Muscle of leg (tissue), 11 donors: ENCODE measurements around the gene NFIC. TPM values are rescaled to one million over a fixed set of nuclear protein-coding genes. Genes with fewer than 3 reads are reported as not detected.
A peak's percentile ranks its signal among the peaks of the same experiment; 100 is the strongest.
"Not testable (repeated sequence)": the region's sequence is repeated elsewhere in the genome, so short reads cannot be mapped to it uniquely, and the experiment has no call there.

ENCODE experiments used
- DNase-seq: peaks from one replicate; pipeline ENCODE4 v3.0.0; 2013
- H3K27ac ChIP-seq: one replicate; pipeline ENCODE4 v1.5.1; 2013; ENCODE audit warnings: mild to moderate bottlenecking, low read length, control low read depth
- H3K27me3 ChIP-seq: one replicate; pipeline ENCODE4 v1.6.1; 2013; ENCODE audit warnings: low read length; ENCODE audit not compliant: control insufficient read depth, insufficient read depth
- H3K36me3 ChIP-seq: one replicate; pipeline ENCODE4 v1.6.1; 2013; ENCODE audit warnings: low read length; ENCODE audit not compliant: control insufficient read depth, insufficient read depth
- H3K4me1 ChIP-seq: one replicate; pipeline ENCODE4 v1.6.1; 2013; ENCODE audit warnings: low read length; ENCODE audit not compliant: control insufficient read depth, insufficient read depth
- H3K4me3 ChIP-seq: one replicate; pipeline ENCODE4 v1.5.1; 2013; ENCODE audit warnings: low read length, control low read depth
- H3K9me3 ChIP-seq: replicated peaks from 2 replicates; pipeline ENCODE4 v1.6.1; 2013; ENCODE audit warnings: low read depth, low read length; ENCODE audit not compliant: control insufficient read depth
- WGBS: methylation state at CpG from one replicate; pipeline ENCODE4 v1.1.5; 2013; ENCODE audit warnings: missing lambda C conversion rate; ENCODE audit not compliant: insufficient coverage; 5-methylcytosine and 5-hydroxymethylcytosine counted together
- polyA plus RNA-seq, 8 donors: library from polyadenylated mRNA; unstranded; fragments of 120-200 nt; gene quantifications; one replicate each; pipeline versions ENCODE4 v1.2.1 to v1.2.3, GENCODE V29; 2013; ENCODE audit warnings: inconsistent platforms in 1 of 8, low replicate concordance in 1 of 8; ENCODE audit not compliant: insufficient read length in 8 of 8, insufficient read depth in 1 of 8
- total RNA-seq: library from RNA; stranded (reverse); fragments of 120-200 nt; gene quantifications from one replicate; pipeline ENCODE4 v1.2.4, GENCODE V29; 2013

NFIC gene
- total and polyA plus RNA-seq, 9 donors: 18.4 to 54.5 (median 47.0) TPM

GRCh38 chr19:3398114-3398899 is 31.9 kb downstream of the NFIC start:
- 44% methylated on average over 19 of the region's 31 CpGs for WGBS
- H3K4me1 ChIP-seq: peaks cover 27% of the 10 kb centered on the region
- H3K27me3 ChIP-seq: no peaks in the 10 kb centered on the region
- peak; percentile 80 for DNase-seq
- peaks cover 19% of the 10 kb centered on the region for H3K36me3 ChIP-seq
- H3K4me3 ChIP-seq: no peak overlapping the region
- peak overlapping the region; percentile 63 for H3K27ac ChIP-seq
- no peaks in the 10 kb centered on the region for H3K9me3 ChIP-seq

GRCh38 chr19:3398900-3399278 is 32.5 kb downstream of the NFIC start:
- no peaks in the 10 kb centered on the region for H3K27me3 ChIP-seq
- WGBS: 100% methylated on average over 2 of the region's 10 CpGs
- no peak for DNase-seq
- peaks cover 19% of the 10 kb centered on the region for H3K36me3 ChIP-seq
- peak overlapping the region; percentile 63 for H3K27ac ChIP-seq
- H3K4me1 ChIP-seq: peaks cover 31% of the 10 kb centered on the region
- no peak overlapping the region for H3K4me3 ChIP-seq
- no peaks in the 10 kb centered on the region for H3K9me3 ChIP-seq

- H3K27ac ChIP-seq: peak overlapping the region; percentile 9
- not testable (repeated sequence) for DNase-seq, H3K4me3 ChIP-seq, H3K27me3 ChIP-seq, H3K9me3 ChIP-seq
- peaks cover 35% of the 10 kb centered on the region for H3K4me1 ChIP-seq
- peaks cover 19% of the 10 kb centered on the region for H3K36me3 ChIP-seq
- 77% methylated on average over 3 of the region's 7 CpGs for WGBS
Measured at GRCh38 chr19:3399311-3399710, 32.9 kb downstream of the NFIC start.

- 88% methylated on average over 15 of the region's 18 CpGs for WGBS
Measured at GRCh38 chr19:3401004-3401768, 34.8 kb downstream of the NFIC start.

GRCh38 chr19:3402631-3403443 is 36.5 kb downstream of the NFIC start:
- Histone ChIP-seq H3K4me1 (peaks cover 43% of the 10 kb centered on the region), H3K9me3 (no peaks in the 10 kb centered on the region), H3K4me3 (no peak overlapping the region), H3K27me3 (no peaks in the 10 kb centered on the region), H3K27ac (peak overlapping the region; percentile 96), H3K36me3 (peaks cover 12% of the 10 kb centered on the region)
- no peak for DNase-seq
- 76% methylated on average over 8 of the region's 10 CpGs for WGBS

More at GRCh38 chr19:3401004-3401768, 34.8 kb downstream of the NFIC start:
- Histone ChIP-seq H3K27ac (no peak overlapping the region), H3K36me3 (peaks cover 13% of the 10 kb centered on the region), H3K9me3 (no peaks in the 10 kb centered on the region), H3K4me1 (peaks cover 46% of the 10 kb centered on the region), H3K27me3 (no peaks in the 10 kb centered on the region), H3K4me3 (no peak overlapping the region)
- no peak for DNase-seq

GRCh38 chr19:3403489-3404323 is 37.3 kb downstream of the NFIC start:
- H3K4me1 ChIP-seq: peaks cover 41% of the 10 kb centered on the region
- peaks cover 4% of the 10 kb centered on the region for H3K36me3 ChIP-seq
- WGBS: 33% methylated on average over 30 of the region's 49 CpGs
- peak overlapping the region; percentile 46 for H3K4me3 ChIP-seq
- peak; percentile 94 for DNase-seq
- peak overlapping the region; percentile 96 for H3K27ac ChIP-seq
- H3K27me3 ChIP-seq: no peaks in the 10 kb centered on the region
- H3K9me3 ChIP-seq: no peaks in the 10 kb centered on the region

- DNase-seq: peak; percentile 96
- peaks cover 45% of the 10 kb centered on the region for H3K4me1 ChIP-seq
Measured at GRCh38 chr19:3404324-3405260, 38.2 kb downstream of the NFIC start.

GRCh38 chr19:3405261-3405653 is 38.9 kb downstream of the NFIC start:
- Histone ChIP-seq H3K36me3 (peaks cover 10% of the 10 kb centered on the region), H3K4me3 (peak overlapping the region; percentile 46), H3K27me3 (no peaks in the 10 kb centered on the region), H3K27ac (peak overlapping the region; percentile 96), H3K9me3 (no peaks in the 10 kb centered on the region), H3K4me1 (peaks cover 47% of the 10 kb centered on the region)
- DNase-seq: no peak
- WGBS: 40% methylated on average over 1 of the region's 6 CpGs

More at GRCh38 chr19:3404324-3405260, 38.2 kb downstream of the NFIC start:
- no peaks in the 10 kb centered on the region for H3K27me3 ChIP-seq
- WGBS: 11% methylated on average over 37 of the region's 62 CpGs
- H3K4me3 ChIP-seq: peak overlapping the region; percentile 46
- H3K27ac ChIP-seq: peak overlapping the region; percentile 96
- H3K9me3 ChIP-seq: no peaks in the 10 kb centered on the region
- H3K36me3 ChIP-seq: peaks cover 10% of the 10 kb centered on the region
